SK-N-SH (cell line): Measurements from ENCODE around the gene AKT1. TPM values are rescaled to one million over a fixed set of nuclear protein-coding genes. Genes with fewer than 3 reads are reported as not detected.

Source experiments
- CTCF ChIA-PET: fragments of 300-600, 350-600 bp; formaldehyde crosslinking; extraction: SDS; loops from one replicate; lab custom pipeline; 2021; lab: Yijun Ruan, JAX
- POLR2A ChIA-PET: fragments of 350-600 bp; sonication (Branson Sonifier 250); formaldehyde crosslinking; extraction: SDS; loops from one replicate; lab custom pipeline; 2020; ENCODE audit warnings: antibody characterized with exemption, inconsistent platforms; lab: Yijun Ruan, JAX
- DNase-seq: peaks from one replicate; pipeline ENCODE4 v3.0.0; 2012
- H2AFZ ChIP-seq: fragments of 200-600 bp; sonication (generic); 2 replicates; pipeline ENCODE4 v1.8.1; 2016; ENCODE audit warnings: antibody characterized with exemption, mild to moderate bottlenecking, low read depth
- H3F3A ChIP-seq: fragments of 200-600 bp; sonication (generic); replicated peaks from 2 replicates; pipeline ENCODE3; 2016; ENCODE audit warnings: antibody characterized with exemption, mild to moderate bottlenecking; ENCODE audit not compliant: insufficient read depth
- H3K27ac ChIP-seq, 2 experiments: fragments of 200-500 bp in 1 of 2; fragments of 200-600 bp in 1 of 2; sonication (Bioruptor generic) in 1 of 2; sonication (generic), shearing (Covaris generic) in 1 of 2; 2 replicates each; pipeline versions ENCODE4 v1.5.1 to v1.6.1; 2014 to 2016; ENCODE audit warnings: low read depth in 2 of 2, inconsistent platforms in 1 of 2, low read length in 1 of 2, mild to moderate bottlenecking in 1 of 2, mixed read lengths in 1 of 2
- H3K27me3 ChIP-seq: fragments of 200-600 bp; sonication (generic), shearing (Covaris generic); 2 replicates; pipeline ENCODE4 v1.6.1; 2016; ENCODE audit warnings: mixed run types; ENCODE audit not compliant: insufficient read depth
- H3K36me3 ChIP-seq, 2 experiments: fragments of 200-500 bp in 1 of 2; fragments of 200-600 bp in 1 of 2; sonication (Bioruptor generic) in 1 of 2; sonication (generic) in 1 of 2; replicated peaks in 1 of 2; 2 replicates each; pipeline versions ENCODE3 to v1.5.1; 2014 to 2016; ENCODE audit warnings: low read length in 1 of 2, mild to moderate bottlenecking in 1 of 2; ENCODE audit not compliant: insufficient read depth in 2 of 2, control insufficient read depth in 1 of 2
- H3K4me1 ChIP-seq, 2 experiments: fragments of 200-500 bp in 1 of 2; fragments of 200-600 bp in 1 of 2; sonication (Bioruptor generic) in 1 of 2; sonication (generic), shearing (Covaris generic) in 1 of 2; 2 replicates each; pipeline versions ENCODE4 v1.5.1 to v1.6.1; 2014 to 2016; ENCODE audit warnings: low read depth in 1 of 2, low read length in 1 of 2, mixed run types in 1 of 2; ENCODE audit not compliant: insufficient read depth in 2 of 2, control insufficient read depth in 1 of 2
- H3K4me2 ChIP-seq: fragments of 200-600 bp; sonication (generic), shearing (Covaris generic); 2 replicates; pipeline ENCODE4 v1.6.1; 2017; ENCODE audit warnings: mixed run types
- H3K4me3 ChIP-seq, 2 experiments: fragments of 200-500 bp in 1 of 2; fragments of 200-600 bp in 1 of 2; sonication (Bioruptor generic) in 1 of 2; sonication (generic), shearing (Covaris generic) in 1 of 2; 2 replicates each; pipeline versions ENCODE4 v1.5.1 to v1.8.1; 2014 to 2016; ENCODE audit warnings: low read depth in 2 of 2, inconsistent platforms in 1 of 2, low read length in 1 of 2, mild to moderate bottlenecking in 1 of 2, mixed read lengths in 1 of 2, moderate library complexity in 1 of 2
- H3K79me2 ChIP-seq: fragments of 200-600 bp; sonication (generic); 2 replicates; pipeline ENCODE4 v1.8.1; 2017; ENCODE audit warnings: mild to moderate bottlenecking; ENCODE audit not compliant: insufficient read depth
- H3K9ac ChIP-seq: fragments of 200-600 bp; sonication (generic); 2 replicates; pipeline ENCODE4 v1.6.1; 2017; ENCODE audit warnings: mixed run types
- H3K9me2 ChIP-seq: fragments of 200-600 bp; sonication (generic); 2 replicates; pipeline ENCODE4 v1.6.1; 2017; ENCODE audit warnings: mixed run types
- H3K9me3 ChIP-seq: fragments of 200-600 bp; sonication (generic); 2 replicates; pipeline ENCODE4 v1.6.1; 2017; ENCODE audit warnings: mixed run types, mild to moderate bottlenecking, moderate library complexity
- H4K20me1 ChIP-seq: fragments of 200-600 bp; sonication (generic); 2 replicates; pipeline ENCODE4 v1.6.1; 2017; ENCODE audit warnings: mild to moderate bottlenecking, mixed run types; ENCODE audit not compliant: insufficient read depth
- FOSL2 ChIP-seq: IDR thresholded peaks from 2 replicates; pipeline ENCODE4 v1.4.0; 2012; ENCODE audit warnings: low read depth, mild to moderate bottlenecking, moderate library complexity, borderline replicate concordance
- GATA2 ChIP-seq: sonication (generic); formaldehyde crosslinking; IDR thresholded peaks from 2 replicates; pipeline ENCODE4 v1.5.0; 2020; ENCODE audit warnings: mild to moderate bottlenecking, missing genetic modification reagents
- JUND ChIP-seq: IDR thresholded peaks from 2 replicates; pipeline ENCODE4 v1.4.0; 2012
- MEF2A ChIP-seq: IDR thresholded peaks from 2 replicates; pipeline ENCODE4 v1.4.0; 2012; ENCODE audit warnings: low read depth, borderline replicate concordance
- MXI1 ChIP-seq: IDR thresholded peaks from 2 replicates; pipeline ENCODE4 v1.6.1; 2012; ENCODE audit warnings: mild to moderate bottlenecking, low read depth, low read length, improper control_type of control experiment
- NFIC ChIP-seq: IDR thresholded peaks from 2 replicates; pipeline ENCODE4 v1.4.0; 2012; ENCODE audit warnings: borderline replicate concordance
- NRF1 ChIP-seq: IDR thresholded peaks from 2 replicates; pipeline ENCODE4 v1.6.1; 2012; ENCODE audit warnings: low read depth, mild to moderate bottlenecking, low read length
- RCOR1 ChIP-seq: fragments of 150-350 bp; IDR thresholded peaks from 2 replicates; pipeline ENCODE4 v1.6.1; 2017; ENCODE audit warnings: antibody characterized with exemption, low read length
- RFX5 ChIP-seq: IDR thresholded peaks from 2 replicates; pipeline ENCODE4 v1.6.1; 2012; ENCODE audit warnings: mild to moderate bottlenecking, improper control_type of control experiment, low read length
- SIN3A ChIP-seq: IDR thresholded peaks from 2 replicates; pipeline ENCODE4 v1.6.1; 2012; ENCODE audit warnings: low read depth, mild to moderate bottlenecking, low read length, moderate library complexity, borderline replicate concordance
- TAF1 ChIP-seq: IDR thresholded peaks from 2 replicates; pipeline ENCODE4 v1.6.1; 2012; ENCODE audit warnings: low read depth, mild to moderate bottlenecking, low read length, moderate library complexity, borderline replicate concordance
- TCF12 ChIP-seq: IDR thresholded peaks from 2 replicates; pipeline ENCODE4 v1.4.0; 2012
- TEAD4 ChIP-seq: IDR thresholded peaks from 2 replicates; pipeline ENCODE4 v1.4.0; 2012; ENCODE audit warnings: mild to moderate bottlenecking, borderline replicate concordance; ENCODE audit not compliant: insufficient read depth
- YY1 ChIP-seq: IDR thresholded peaks from 2 replicates; pipeline ENCODE4 v1.4.0; 2012; ENCODE audit warnings: low read depth, mild to moderate bottlenecking
- WGBS: methylation state at CpG from one replicate; pipeline ENCODE4 v1.1.6; 2017; ENCODE audit warnings: low lambda C conversion rate; 5-methylcytosine and 5-hydroxymethylcytosine counted together
- polyA plus RNA-seq, 3 experiments: library from polyadenylated mRNA; depleted of rRNA; stranded (reverse); fragments of >200 nt; gene quantifications; 2 replicates each; pipeline ENCODE4 v1.2.3, GENCODE V29; 2012
- TF ChIP-seq, protein P1 (sequence below): IDR thresholded peaks from 2 replicates; pipeline ENCODE4; 2012
- TF ChIP-seq, protein P2 (sequence below): fragments of 150-350 bp; IDR thresholded peaks from 2 replicates; pipeline ENCODE4 v1.6.1; 2017; ENCODE audit warnings: antibody characterized with exemption, low read length, low read depth, borderline replicate concordance
- TF ChIP-seq, protein P3 (sequence below): fragments of 150-350 bp; IDR thresholded peaks from 2 replicates; pipeline ENCODE4 v1.6.1; 2016; ENCODE audit warnings: mild to moderate bottlenecking, low read depth, low read length
- TF ChIP-seq, protein P4 (sequence below): IDR thresholded peaks from 2 replicates; pipeline ENCODE4 v1.6.1; 2012; ENCODE audit warnings: mild to moderate bottlenecking, low read depth, low read length, moderate library complexity

The AKT1 gene
- polyA plus RNA-seq, 1 of the 3 experiments (the other 2 are of a cell fraction): 198 TPM

DNA sequence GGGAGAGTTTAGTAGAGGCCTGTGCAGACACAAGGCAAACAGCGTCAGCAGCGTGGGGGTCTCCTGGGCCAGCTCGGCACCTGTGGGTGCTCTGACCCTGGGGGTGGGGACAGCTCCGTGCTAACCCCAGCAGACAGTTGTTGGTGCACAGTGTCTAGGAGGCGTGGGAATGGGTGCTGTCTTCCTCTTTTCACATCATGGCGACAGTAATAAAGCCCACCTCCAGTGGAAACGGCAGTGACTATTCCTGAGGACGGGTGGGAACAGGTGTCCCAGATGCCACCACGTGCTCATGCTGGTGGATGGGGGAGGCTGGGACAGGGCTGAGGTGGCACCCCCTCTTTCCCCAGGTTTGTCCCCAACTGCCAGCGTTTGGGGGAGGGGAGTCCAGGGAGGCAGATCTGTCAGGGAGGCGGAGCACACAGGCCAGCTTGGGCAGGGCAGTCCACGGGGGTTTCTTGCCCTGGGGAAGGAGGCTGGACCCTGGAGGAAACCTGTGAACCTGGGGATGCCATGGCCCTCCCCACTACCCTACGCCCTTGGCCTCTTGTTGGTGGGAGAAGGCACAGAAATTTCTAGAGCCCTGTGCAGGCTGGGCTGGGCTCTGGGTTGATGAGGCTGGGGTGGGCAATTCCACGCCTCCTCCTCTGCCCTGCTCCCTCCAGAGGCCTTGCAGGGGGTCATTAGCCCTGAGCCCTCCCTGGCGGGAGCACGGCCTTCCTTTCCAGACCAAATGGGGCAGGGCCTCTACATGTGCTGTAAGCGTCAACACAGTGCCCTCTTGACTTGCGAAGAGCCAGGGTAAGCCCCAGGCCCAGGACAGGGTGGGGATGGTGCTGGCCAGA is 9.2 kb upstream of the AKT1 start:
- ChIA-PET POLR2A (no interaction called here), CTCF (interaction anchor here (1.1 to 2.1 kb wide), 2 partner anchors 22 to 36 kb away, joined by 3 to 10 read pairs; no protein-coding TSS in a partner anchor)
- Histone ChIP-seq H3K4me1 (peaks cover 23 to 29% of the 10 kb centered on the region in 2 experiments; a peak in 3 of 4 replicates), H3K9ac (no peak overlapping the region), H3K9me2 (no peaks in the 10 kb centered on the region), H3K9me3 (no peaks in the 10 kb centered on the region), H4K20me1 (no peaks in the 10 kb centered on the region), H3K36me3 (no peaks in the 10 kb centered on the region), H3K79me2 (no peaks in the 10 kb centered on the region), H2AFZ (no peak overlapping the region), H3K27ac (no peak overlapping the region), H3K4me3 (no peak overlapping the region), H3K27me3 (no peaks in the 10 kb centered on the region), H3F3A (peaks cover 8% of the 10 kb centered on the region), H3K4me2 (peak overlapping the region; percentile 13; the same call in 1 of the 2 replicates)
- WGBS: 89% methylated on average over 16 of the region's 18 CpGs
- TF ChIP-seq YY1: no peak
- no peak for TF ChIP-seq JUND
- TF ChIP-seq TAF1: no peak
- no peak for TF ChIP-seq TCF12
- TF ChIP-seq, protein P1, sequence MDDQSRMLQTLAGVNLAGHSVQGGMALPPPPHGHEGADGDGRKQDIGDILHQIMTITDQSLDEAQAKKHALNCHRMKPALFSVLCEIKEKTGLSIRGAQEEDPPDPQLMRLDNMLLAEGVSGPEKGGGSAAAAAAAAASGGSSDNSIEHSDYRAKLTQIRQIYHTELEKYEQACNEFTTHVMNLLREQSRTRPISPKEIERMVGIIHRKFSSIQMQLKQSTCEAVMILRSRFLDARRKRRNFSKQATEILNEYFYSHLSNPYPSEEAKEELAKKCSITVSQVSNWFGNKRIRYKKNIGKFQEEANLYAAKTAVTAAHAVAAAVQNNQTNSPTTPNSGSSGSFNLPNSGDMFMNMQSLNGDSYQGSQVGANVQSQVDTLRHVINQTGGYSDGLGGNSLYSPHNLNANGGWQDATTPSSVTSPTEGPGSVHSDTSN: no peak
- no peak for TF ChIP-seq MEF2A
- TF ChIP-seq, protein P2, sequence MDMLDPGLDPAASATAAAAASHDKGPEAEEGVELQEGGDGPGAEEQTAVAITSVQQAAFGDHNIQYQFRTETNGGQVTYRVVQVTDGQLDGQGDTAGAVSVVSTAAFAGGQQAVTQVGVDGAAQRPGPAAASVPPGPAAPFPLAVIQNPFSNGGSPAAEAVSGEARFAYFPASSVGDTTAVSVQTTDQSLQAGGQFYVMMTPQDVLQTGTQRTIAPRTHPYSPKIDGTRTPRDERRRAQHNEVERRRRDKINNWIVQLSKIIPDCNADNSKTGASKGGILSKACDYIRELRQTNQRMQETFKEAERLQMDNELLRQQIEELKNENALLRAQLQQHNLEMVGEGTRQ: no peak
- TF ChIP-seq, protein P3, sequence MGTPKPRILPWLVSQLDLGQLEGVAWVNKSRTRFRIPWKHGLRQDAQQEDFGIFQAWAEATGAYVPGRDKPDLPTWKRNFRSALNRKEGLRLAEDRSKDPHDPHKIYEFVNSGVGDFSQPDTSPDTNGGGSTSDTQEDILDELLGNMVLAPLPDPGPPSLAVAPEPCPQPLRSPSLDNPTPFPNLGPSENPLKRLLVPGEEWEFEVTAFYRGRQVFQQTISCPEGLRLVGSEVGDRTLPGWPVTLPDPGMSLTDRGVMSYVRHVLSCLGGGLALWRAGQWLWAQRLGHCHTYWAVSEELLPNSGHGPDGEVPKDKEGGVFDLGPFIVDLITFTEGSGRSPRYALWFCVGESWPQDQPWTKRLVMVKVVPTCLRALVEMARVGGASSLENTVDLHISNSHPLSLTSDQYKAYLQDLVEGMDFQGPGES: no peak
- no peak for TF ChIP-seq MXI1
- TF ChIP-seq RFX5: no peak
- TF ChIP-seq RCOR1: no peak
- no peak for TF ChIP-seq SIN3A
- TF ChIP-seq NRF1: no peak
- DNase-seq: peak; percentile 24

DNA sequence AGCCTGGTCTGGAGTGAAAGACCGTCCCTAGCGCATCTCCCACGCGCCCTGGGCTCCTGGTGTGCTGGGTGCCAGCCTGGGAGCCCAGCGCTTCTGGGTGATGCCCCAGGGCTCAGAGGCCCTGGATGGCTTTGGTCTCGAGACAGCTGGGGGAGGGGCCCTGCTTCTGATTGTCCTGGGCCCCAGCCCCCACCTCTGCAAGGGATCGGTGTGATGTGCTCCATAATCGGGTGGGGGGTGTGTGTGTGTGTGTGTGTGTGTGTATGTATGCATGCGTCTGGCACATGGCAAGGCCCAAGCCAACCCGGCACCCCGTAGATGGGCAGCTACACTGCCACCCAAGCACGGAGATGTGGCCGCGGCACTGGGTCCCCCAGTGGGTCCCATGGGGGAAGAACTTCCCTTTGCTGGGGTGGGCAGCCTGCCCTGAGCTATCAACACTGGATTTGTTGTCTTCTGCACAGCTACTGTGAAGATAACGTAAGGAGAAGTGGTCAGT is 8.4 kb upstream of the AKT1 start:
- Histone ChIP-seq H3K27ac (no peak overlapping the region), H3K4me2 (no peak overlapping the region), H3F3A (peaks cover 16% of the 10 kb centered on the region), H3K9me3 (no peaks in the 10 kb centered on the region), H3K27me3 (no peaks in the 10 kb centered on the region), H3K9ac (no peak overlapping the region), H4K20me1 (no peaks in the 10 kb centered on the region), H3K4me3 (no peak overlapping the region), H3K36me3 (no peaks in the 10 kb centered on the region), H2AFZ (no peak overlapping the region), H3K9me2 (no peaks in the 10 kb centered on the region), H3K4me1 (peaks cover 23 to 31% of the 10 kb centered on the region in 2 experiments; a peak in 3 of 4 replicates), H3K79me2 (no peaks in the 10 kb centered on the region)
- peak; percentile 51 for DNase-seq
- TF ChIP-seq, protein P4, sequence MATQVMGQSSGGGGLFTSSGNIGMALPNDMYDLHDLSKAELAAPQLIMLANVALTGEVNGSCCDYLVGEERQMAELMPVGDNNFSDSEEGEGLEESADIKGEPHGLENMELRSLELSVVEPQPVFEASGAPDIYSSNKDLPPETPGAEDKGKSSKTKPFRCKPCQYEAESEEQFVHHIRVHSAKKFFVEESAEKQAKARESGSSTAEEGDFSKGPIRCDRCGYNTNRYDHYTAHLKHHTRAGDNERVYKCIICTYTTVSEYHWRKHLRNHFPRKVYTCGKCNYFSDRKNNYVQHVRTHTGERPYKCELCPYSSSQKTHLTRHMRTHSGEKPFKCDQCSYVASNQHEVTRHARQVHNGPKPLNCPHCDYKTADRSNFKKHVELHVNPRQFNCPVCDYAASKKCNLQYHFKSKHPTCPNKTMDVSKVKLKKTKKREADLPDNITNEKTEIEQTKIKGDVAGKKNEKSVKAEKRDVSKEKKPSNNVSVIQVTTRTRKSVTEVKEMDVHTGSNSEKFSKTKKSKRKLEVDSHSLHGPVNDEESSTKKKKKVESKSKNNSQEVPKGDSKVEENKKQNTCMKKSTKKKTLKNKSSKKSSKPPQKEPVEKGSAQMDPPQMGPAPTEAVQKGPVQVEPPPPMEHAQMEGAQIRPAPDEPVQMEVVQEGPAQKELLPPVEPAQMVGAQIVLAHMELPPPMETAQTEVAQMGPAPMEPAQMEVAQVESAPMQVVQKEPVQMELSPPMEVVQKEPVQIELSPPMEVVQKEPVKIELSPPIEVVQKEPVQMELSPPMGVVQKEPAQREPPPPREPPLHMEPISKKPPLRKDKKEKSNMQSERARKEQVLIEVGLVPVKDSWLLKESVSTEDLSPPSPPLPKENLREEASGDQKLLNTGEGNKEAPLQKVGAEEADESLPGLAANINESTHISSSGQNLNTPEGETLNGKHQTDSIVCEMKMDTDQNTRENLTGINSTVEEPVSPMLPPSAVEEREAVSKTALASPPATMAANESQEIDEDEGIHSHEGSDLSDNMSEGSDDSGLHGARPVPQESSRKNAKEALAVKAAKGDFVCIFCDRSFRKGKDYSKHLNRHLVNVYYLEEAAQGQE: no peak
- no peak for TF ChIP-seq TEAD4
- TF ChIP-seq NFIC: no peak
- no peak for TF ChIP-seq GATA2 (CRISPR knock-in tag)
- TF ChIP-seq FOSL2: no peak
- POLR2A ChIA-PET: no interaction called here
- CTCF ChIA-PET: interaction anchor here (1.1 to 2.1 kb wide), 2 partner anchors 22 to 35 kb away, joined by 3 to 10 read pairs; no protein-coding TSS in a partner anchor
- 87% methylated on average over 8 of the region's 15 CpGs for WGBS
